ENCODE results near the gene BMPR1B.
"Not testable (repeated sequence)": the region's sequence is repeated elsewhere in the genome, so short reads cannot be mapped to it uniquely, and the experiment has no call there.

Gene BMPR1B

GRCh38 chr4:94763500-94763899 is 5.7 kb downstream of the BMPR1B start:
- no peak for DNase-seq

GRCh38 chr4:94764069-94764468 is 6.3 kb downstream of the BMPR1B start:
- DNase-seq, result no peak

- no peak for DNase-seq
Observed at GRCh38 chr4:94765174-94765573, 7.4 kb downstream of the BMPR1B start.

GRCh38 chr4:94765648-94766047 is 7.9 kb downstream of the BMPR1B start:
- DNase-seq, result no peak

- DNase-seq, result no peak
Observed at GRCh38 chr4:94766856-94767255, 9.1 kb downstream of the BMPR1B start.

GRCh38 chr4:94767446-94767845 is 9.7 kb downstream of the BMPR1B start:
- no peak for DNase-seq

- no peak for DNase-seq
Observed at GRCh38 chr4:94782707-94783106, 25.0 kb downstream of the BMPR1B start.

GRCh38 chr4:94791701-94792100 is 33.9 kb downstream of the BMPR1B start:
- DNase-seq, result no peak

GRCh38 chr4:94798808-94799207 is 41.1 kb downstream of the BMPR1B start:
- no peak for DNase-seq

- DNase-seq, result no peak
Observed at GRCh38 chr4:94801016-94801415, 43.3 kb downstream of the BMPR1B start.

- peak; percentile 1 to 19 for DNase-seq
Observed at GRCh38 chr4:94802091-94802490, 44.3 kb downstream of the BMPR1B start.

GRCh38 chr4:94803181-94803580 is 45.4 kb downstream of the BMPR1B start:
- DNase-seq, result no peak

GRCh38 chr4:94804650-94805049 is 46.9 kb downstream of the BMPR1B start:
- DNase-seq, result no peak

GRCh38 chr4:94806376-94806775 is 48.6 kb downstream of the BMPR1B start:
- no peak for DNase-seq

GRCh38 chr4:94811643-94812042 is 53.9 kb downstream of the BMPR1B start:
- no peak for DNase-seq

GRCh38 chr4:94813221-94813620 is 55.5 kb downstream of the BMPR1B start:
- no peak for DNase-seq

- DNase-seq, result no peak
Observed at GRCh38 chr4:94814237-94814636, 56.5 kb downstream of the BMPR1B start.

GRCh38 chr4:94819371-94820168 is 61.8 kb downstream of the BMPR1B start:
- no peak for DNase-seq

GRCh38 chr4:94826206-94826605 is 68.5 kb downstream of the BMPR1B start:
- DNase-seq, result no peak

- DNase-seq, result no peak
Observed at GRCh38 chr4:94827481-94828110, 69.8 kb downstream of the BMPR1B start.

GRCh38 chr4:94828882-94829281 is 71.1 kb downstream of the BMPR1B start:
- DNase-seq, result no peak

GRCh38 chr4:94831607-94832006 is 73.9 kb downstream of the BMPR1B start:
- DNase-seq, result no peak

GRCh38 chr4:94832329-94832728 is 74.6 kb downstream of the BMPR1B start:
- not testable (repeated sequence) for DNase-seq

- DNase-seq, result no peak
Observed at GRCh38 chr4:94833394-94833793, 75.6 kb downstream of the BMPR1B start.

GRCh38 chr4:94834501-94834900 is 76.7 kb downstream of the BMPR1B start:
- no peak for DNase-seq
